ENCODE results near the gene ZSCAN10. TPM values are rescaled to one million over a fixed set of nuclear protein-coding genes. Genes with fewer than 3 reads are reported as not detected.

The ZSCAN10 gene
- total and polyA plus RNA-seq, 2 of the 13 experiments (the other 11 are each of a cell fraction or from before 2014, with no cell fraction given), result not detected

DNA sequence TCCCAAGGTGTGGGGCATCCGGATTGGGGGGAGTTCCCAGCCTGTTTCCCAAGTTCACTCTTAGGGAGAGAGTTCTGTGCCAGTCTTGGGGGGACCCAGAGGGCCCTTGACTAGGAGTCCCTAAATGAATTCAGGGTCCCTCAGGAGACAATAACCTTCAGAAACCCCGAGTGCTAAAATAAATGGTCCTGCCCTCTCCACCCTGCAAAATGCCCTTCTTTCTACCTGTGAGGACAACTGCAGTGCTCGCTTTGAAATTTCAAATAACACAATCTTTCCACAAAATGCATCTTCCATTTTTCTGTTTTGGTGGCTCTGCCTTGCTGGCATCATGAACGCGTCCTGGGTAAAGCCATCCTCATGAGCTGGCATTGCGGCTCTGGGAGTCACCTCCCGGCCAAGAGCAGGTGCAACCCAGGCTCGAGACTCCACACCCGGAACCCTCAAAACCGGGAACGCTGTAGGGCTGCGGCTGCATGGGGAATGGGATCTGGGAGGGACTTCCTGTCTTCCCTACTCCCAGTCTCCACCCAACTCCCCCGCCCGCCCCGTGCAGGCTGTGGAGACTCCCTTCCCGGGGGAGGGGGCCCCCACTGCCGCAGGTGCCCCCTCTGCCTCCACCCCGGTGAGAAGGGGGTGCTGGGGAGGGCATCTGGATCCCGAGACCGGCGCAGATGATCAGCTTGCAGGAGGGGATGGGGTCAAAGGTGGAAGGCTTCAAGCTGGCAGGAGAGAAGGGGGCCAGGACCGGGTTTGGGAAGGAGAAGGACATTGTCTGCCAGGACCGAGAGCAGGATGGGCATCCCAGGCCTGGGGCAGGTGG lies 13.2 kb upstream of the ZSCAN10 start, which contains the start of gene ZNF205 (continued):
- TF ChIP-seq, protein P1, sequence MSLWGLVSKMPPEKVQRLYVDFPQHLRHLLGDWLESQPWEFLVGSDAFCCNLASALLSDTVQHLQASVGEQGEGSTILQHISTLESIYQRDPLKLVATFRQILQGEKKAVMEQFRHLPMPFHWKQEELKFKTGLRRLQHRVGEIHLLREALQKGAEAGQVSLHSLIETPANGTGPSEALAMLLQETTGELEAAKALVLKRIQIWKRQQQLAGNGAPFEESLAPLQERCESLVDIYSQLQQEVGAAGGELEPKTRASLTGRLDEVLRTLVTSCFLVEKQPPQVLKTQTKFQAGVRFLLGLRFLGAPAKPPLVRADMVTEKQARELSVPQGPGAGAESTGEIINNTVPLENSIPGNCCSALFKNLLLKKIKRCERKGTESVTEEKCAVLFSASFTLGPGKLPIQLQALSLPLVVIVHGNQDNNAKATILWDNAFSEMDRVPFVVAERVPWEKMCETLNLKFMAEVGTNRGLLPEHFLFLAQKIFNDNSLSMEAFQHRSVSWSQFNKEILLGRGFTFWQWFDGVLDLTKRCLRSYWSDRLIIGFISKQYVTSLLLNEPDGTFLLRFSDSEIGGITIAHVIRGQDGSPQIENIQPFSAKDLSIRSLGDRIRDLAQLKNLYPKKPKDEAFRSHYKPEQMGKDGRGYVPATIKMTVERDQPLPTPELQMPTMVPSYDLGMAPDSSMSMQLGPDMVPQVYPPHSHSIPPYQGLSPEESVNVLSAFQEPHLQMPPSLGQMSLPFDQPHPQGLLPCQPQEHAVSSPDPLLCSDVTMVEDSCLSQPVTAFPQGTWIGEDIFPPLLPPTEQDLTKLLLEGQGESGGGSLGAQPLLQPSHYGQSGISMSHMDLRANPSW (CRISPR knock-in tag; IDR thresholded peaks at IDR 0.05; ENCODE audit: borderline replicate concordance), result no peak
- no peak for TF ChIP-seq ZSCAN22 (CRISPR knock-in tag; IDR thresholded peaks at IDR 0.05)
- TF ChIP-seq ZBTB38 (CRISPR knock-in tag; IDR thresholded peaks at IDR 0.05), result peak; percentile 69; the same call in 1 of the 2 replicates
- TF ChIP-seq, protein P2, sequence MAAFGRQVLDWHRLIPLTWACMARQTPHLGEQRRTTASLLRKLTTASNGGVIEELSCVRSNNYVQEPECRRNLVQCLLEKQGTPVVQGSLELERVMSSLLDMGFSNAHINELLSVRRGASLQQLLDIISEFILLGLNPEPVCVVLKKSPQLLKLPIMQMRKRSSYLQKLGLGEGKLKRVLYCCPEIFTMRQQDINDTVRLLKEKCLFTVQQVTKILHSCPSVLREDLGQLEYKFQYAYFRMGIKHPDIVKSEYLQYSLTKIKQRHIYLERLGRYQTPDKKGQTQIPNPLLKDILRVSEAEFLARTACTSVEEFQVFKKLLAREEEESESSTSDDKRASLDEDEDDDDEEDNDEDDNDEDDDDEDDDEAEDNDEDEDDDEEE (CRISPR knock-in tag; IDR thresholded peaks at IDR 0.05), result peak; percentile 72; the same call in 1 of the 2 replicates
- peak in 1 of 2 experiments; percentile 91; a peak in 2 of 4 replicates for TF ChIP-seq KLF16 (CRISPR knock-in tag; IDR thresholded peaks at IDR 0.05)
- TF ChIP-seq, protein P3, sequence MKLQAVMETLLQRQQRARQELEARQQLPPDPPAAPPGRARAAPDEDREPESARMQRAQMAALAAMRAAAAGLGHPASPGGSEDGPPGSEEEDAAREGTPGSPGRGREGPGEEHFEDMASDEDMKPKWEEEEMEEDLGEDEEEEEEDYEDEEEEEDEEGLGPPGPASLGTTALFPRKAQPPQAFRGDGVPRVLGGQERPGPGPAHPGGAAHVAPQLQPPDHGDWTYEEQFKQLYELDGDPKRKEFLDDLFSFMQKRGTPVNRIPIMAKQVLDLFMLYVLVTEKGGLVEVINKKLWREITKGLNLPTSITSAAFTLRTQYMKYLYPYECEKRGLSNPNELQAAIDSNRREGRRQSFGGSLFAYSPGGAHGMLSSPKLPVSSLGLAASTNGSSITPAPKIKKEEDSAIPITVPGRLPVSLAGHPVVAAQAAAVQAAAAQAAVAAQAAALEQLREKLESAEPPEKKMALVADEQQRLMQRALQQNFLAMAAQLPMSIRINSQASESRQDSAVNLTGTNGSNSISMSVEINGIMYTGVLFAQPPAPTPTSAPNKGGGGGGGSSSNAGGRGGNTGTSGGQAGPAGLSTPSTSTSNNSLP (IDR thresholded peaks at IDR 0.05; ENCODE audit: low read depth, low read length), result peak; percentile 27; the same call in 1 of the 2 replicates
- peak; percentile 77 for TF ChIP-seq HIVEP1 (CRISPR knock-in tag; IDR thresholded peaks at IDR 0.05)
- TF ChIP-seq, protein P4, sequence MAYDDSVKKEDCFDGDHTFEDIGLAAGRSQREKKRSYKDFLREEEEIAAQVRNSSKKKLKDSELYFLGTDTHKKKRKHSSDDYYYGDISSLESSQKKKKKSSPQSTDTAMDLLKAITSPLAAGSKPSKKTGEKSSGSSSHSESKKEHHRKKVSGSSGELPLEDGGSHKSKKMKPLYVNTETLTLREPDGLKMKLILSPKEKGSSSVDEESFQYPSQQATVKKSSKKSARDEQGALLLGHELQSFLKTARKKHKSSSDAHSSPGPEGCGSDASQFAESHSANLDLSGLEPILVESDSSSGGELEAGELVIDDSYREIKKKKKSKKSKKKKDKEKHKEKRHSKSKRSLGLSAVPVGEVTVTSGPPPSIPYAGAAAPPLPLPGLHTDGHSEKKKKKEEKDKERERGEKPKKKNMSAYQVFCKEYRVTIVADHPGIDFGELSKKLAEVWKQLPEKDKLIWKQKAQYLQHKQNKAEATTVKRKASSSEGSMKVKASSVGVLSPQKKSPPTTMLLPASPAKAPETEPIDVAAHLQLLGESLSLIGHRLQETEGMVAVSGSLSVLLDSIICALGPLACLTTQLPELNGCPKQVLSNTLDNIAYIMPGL (CRISPR knock-in tag; IDR thresholded peaks at IDR 0.05; ENCODE audit: borderline replicate concordance in 1 of 2, low read depth in 1 of 2), result peak; percentile 63 to 87; a peak in 3 of 4 replicates
- TF ChIP-seq FOXA1 (IDR thresholded peaks at IDR 0.05), result no peak
- TF ChIP-seq FOXA1 (CRISPR knock-in tag; IDR thresholded peaks at IDR 0.05), result no peak
- TF ChIP-seq ZNF607 (CRISPR knock-in tag; IDR thresholded peaks at IDR 0.05; ENCODE audit: borderline replicate concordance), result 0 out of 2 replicates have a peak, but pooled peaks have one; percentile 28
- no peak; the same call in 1 of the 2 replicates for TF ChIP-seq POGZ (CRISPR knock-in tag; IDR thresholded peaks at IDR 0.05)
- TF ChIP-seq ZNF354B (CRISPR knock-in tag; IDR thresholded peaks at IDR 0.05), result no peak
- TF ChIP-seq, protein P5, sequence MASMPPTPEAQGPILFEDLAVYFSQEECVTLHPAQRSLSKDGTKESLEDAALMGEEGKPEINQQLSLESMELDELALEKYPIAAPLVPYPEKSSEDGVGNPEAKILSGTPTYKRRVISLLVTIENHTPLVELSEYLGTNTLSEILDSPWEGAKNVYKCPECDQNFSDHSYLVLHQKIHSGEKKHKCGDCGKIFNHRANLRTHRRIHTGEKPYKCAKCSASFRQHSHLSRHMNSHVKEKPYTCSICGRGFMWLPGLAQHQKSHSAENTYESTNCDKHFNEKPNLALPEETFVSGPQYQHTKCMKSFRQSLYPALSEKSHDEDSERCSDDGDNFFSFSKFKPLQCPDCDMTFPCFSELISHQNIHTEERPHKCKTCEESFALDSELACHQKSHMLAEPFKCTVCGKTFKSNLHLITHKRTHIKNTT (CRISPR knock-in tag; IDR thresholded peaks at IDR 0.05), result no peak
- TF ChIP-seq ZNF547 (CRISPR knock-in tag; IDR thresholded peaks at IDR 0.05), result peak; percentile 70; the same call in 1 of the 2 replicates
- TF ChIP-seq, protein P6, sequence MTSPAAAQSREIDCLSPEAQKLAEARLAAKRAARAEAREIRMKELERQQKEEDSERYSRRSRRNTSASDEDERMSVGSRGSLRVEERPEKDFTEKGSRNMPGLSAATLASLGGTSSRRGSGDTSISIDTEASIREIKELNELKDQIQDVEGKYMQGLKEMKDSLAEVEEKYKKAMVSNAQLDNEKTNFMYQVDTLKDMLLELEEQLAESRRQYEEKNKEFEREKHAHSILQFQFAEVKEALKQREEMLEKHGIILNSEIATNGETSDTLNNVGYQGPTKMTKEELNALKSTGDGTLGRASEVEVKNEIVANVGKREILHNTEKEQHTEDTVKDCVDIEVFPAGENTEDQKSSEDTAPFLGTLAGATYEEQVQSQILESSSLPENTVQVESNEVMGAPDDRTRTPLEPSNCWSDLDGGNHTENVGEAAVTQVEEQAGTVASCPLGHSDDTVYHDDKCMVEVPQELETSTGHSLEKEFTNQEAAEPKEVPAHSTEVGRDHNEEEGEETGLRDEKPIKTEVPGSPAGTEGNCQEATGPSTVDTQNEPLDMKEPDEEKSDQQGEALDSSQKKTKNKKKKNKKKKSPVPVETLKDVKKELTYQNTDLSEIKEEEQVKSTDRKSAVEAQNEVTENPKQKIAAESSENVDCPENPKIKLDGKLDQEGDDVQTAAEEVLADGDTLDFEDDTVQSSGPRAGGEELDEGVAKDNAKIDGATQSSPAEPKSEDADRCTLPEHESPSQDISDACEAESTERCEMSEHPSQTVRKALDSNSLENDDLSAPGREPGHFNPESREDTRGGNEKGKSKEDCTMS (CRISPR knock-in tag; conservative IDR thresholded peaks at IDR 0.05), result no peak
- no peak for TF ChIP-seq ZNF841 (CRISPR knock-in tag; IDR thresholded peaks at IDR 0.05; ENCODE audit: borderline replicate concordance)
